ENCODE measurements around the gene PDCD11.
A peak's percentile ranks its signal among the peaks of the same experiment; 100 is the strongest.
"Not testable (repeated sequence)": the region's sequence is repeated elsewhere in the genome, so short reads cannot be mapped to it uniquely, and the experiment has no call there.

PDCD11 gene

GRCh38 chr10:103416436-103417147, 20.2 kb downstream of the PDCD11 start:
- peak; percentile 49 for DNase-seq

- DNase-seq: not testable (repeated sequence)
Measured at GRCh38 chr10:103417148-103417469, 20.7 kb downstream of the PDCD11 start.

GRCh38 chr10:103417601-103418000, 21.2 kb downstream of the PDCD11 start:
- DNase-seq: no peak

- DNase-seq: no peak
Measured at GRCh38 chr10:103419101-103419500, 22.7 kb downstream of the PDCD11 start.

GRCh38 chr10:103423748-103424147, 27.3 kb downstream of the PDCD11 start:
- no peak for DNase-seq

GRCh38 chr10:103427866-103428265, 31.4 kb downstream of the PDCD11 start:
- DNase-seq: no peak

GRCh38 chr10:103428989-103429643, 32.7 kb downstream of the PDCD11 start:
- no peak for DNase-seq

- no peak for DNase-seq
Measured at GRCh38 chr10:103429647-103430046, 33.2 kb downstream of the PDCD11 start.

- no peak for DNase-seq
Measured at GRCh38 chr10:103431902-103432301, 35.5 kb downstream of the PDCD11 start.

GRCh38 chr10:103433858-103434257, 37.4 kb downstream of the PDCD11 start:
- DNase-seq: no peak

GRCh38 chr10:103439776-103440175, 43.4 kb downstream of the PDCD11 start:
- DNase-seq: no peak

GRCh38 chr10:103440416-103440815, 44.0 kb downstream of the PDCD11 start:
- DNase-seq: no peak

GRCh38 chr10:103441206-103441605, 44.8 kb downstream of the PDCD11 start:
- DNase-seq: no peak

- DNase-seq: no peak
Measured at GRCh38 chr10:103441611-103442010, 45.2 kb downstream of the PDCD11 start.

- DNase-seq: no peak
Measured at GRCh38 chr10:103442031-103442461, 45.6 kb downstream of the PDCD11 start.

- DNase-seq: no peak
Measured at GRCh38 chr10:103443475-103444185, 47.2 kb downstream of the PDCD11 start.

GRCh38 chr10:103444478-103444877, 48.1 kb downstream of the PDCD11 start:
- no peak for DNase-seq

GRCh38 chr10:103445366-103445765, 48.9 kb downstream of the PDCD11 start:
- DNase-seq: no peak

- DNase-seq: no peak
Measured at GRCh38 chr10:103445767-103446567, 49.5 kb downstream of the PDCD11 start.

- no peak for DNase-seq
Measured at GRCh38 chr10:103447187-103447586, 50.8 kb downstream of the PDCD11 start.

- DNase-seq: no peak
Measured at GRCh38 chr10:103448746-103449145, 52.3 kb downstream of the PDCD11 start.

GRCh38 chr10:103449208-103450144, 53.0 kb downstream of the PDCD11 start:
- DNase-seq: no peak

All from effector CD8-positive, alpha-beta T cell (primary cell).